ENCODE data around the gene ARHGAP12.

The ARHGAP12 gene

GRCh38 chr10:31760674-31761081 is 168.0 kb downstream of the ARHGAP12 start:
- H3K27me3 Mint-ChIP-seq (ENCODE audit: low read depth) = no peaks in the 10 kb centered on the region
- peaks cover 13% of the 10 kb centered on the region for H3K4me1 Mint-ChIP-seq (ENCODE audit: low read depth)
- peak overlapping the region; percentile 77 for H3K4me3 Mint-ChIP-seq
- peaks cover 4% of the 10 kb centered on the region for H3K36me3 Mint-ChIP-seq (ENCODE audit: low read depth)
- H3K27ac Mint-ChIP-seq = peak overlapping the region; percentile 90
- no peaks in the 10 kb centered on the region for H3K9me3 Mint-ChIP-seq
- no peak for DNase-seq (ENCODE audit: low spot score)

GRCh38 chr10:31759799-31760626 is 168.6 kb downstream of the ARHGAP12 start:
- H3K9me3 Mint-ChIP-seq = no peaks in the 10 kb centered on the region
- H3K4me1 Mint-ChIP-seq (ENCODE audit: low read depth) = peaks cover 13% of the 10 kb centered on the region
- H3K27ac Mint-ChIP-seq = peak overlapping the region; percentile 90
- H3K4me3 Mint-ChIP-seq = peak overlapping the region; percentile 82
- peaks cover 4% of the 10 kb centered on the region for H3K36me3 Mint-ChIP-seq (ENCODE audit: low read depth)
- DNase-seq (ENCODE audit: low spot score) = peak; percentile 91
- H3K27me3 Mint-ChIP-seq (ENCODE audit: low read depth) = no peaks in the 10 kb centered on the region

- Mint-ChIP-seq H3K9me3 (no peaks in the 10 kb centered on the region), H3K4me1 (ENCODE audit: low read depth) (peaks cover 13% of the 10 kb centered on the region), H3K4me3 (peak overlapping the region; percentile 90), H3K36me3 (ENCODE audit: low read depth) (peaks cover 4% of the 10 kb centered on the region), H3K27ac (peak overlapping the region; percentile 94), H3K27me3 (ENCODE audit: low read depth) (no peaks in the 10 kb centered on the region)
- DNase-seq (ENCODE audit: low spot score) = peak; percentile 74
Observed at GRCh38 chr10:31759124-31759798, 169.4 kb downstream of the ARHGAP12 start.

- Mint-ChIP-seq H3K27ac (no peak overlapping the region), H3K4me3 (peak overlapping the region; percentile 30), H3K4me1 (ENCODE audit: low read depth) (peaks cover 13% of the 10 kb centered on the region), H3K36me3 (ENCODE audit: low read depth) (peaks cover 4% of the 10 kb centered on the region), H3K9me3 (no peaks in the 10 kb centered on the region), H3K27me3 (ENCODE audit: low read depth) (no peaks in the 10 kb centered on the region)
- no peak for DNase-seq (ENCODE audit: low spot score)
Observed at GRCh38 chr10:31758495-31758894, 170.1 kb downstream of the ARHGAP12 start.

- H3K27ac Mint-ChIP-seq = no peak overlapping the region
- no peak overlapping the region for H3K4me3 Mint-ChIP-seq
- no peaks in the 10 kb centered on the region for H3K9me3 Mint-ChIP-seq
- H3K4me1 Mint-ChIP-seq (ENCODE audit: low read depth) = peaks cover 13% of the 10 kb centered on the region
- H3K36me3 Mint-ChIP-seq (ENCODE audit: low read depth) = peaks cover 4% of the 10 kb centered on the region
- H3K27me3 Mint-ChIP-seq (ENCODE audit: low read depth) = no peaks in the 10 kb centered on the region
- DNase-seq (ENCODE audit: low spot score) = no peak
Observed at GRCh38 chr10:31757831-31758230, 170.8 kb downstream of the ARHGAP12 start.

GRCh38 chr10:31757386-31757791 is 171.2 kb downstream of the ARHGAP12 start:
- no peaks in the 10 kb centered on the region for H3K27me3 Mint-ChIP-seq (ENCODE audit: low read depth)
- peaks cover 4% of the 10 kb centered on the region for H3K36me3 Mint-ChIP-seq (ENCODE audit: low read depth)
- no peak overlapping the region for H3K27ac Mint-ChIP-seq
- no peak overlapping the region for H3K4me3 Mint-ChIP-seq
- H3K4me1 Mint-ChIP-seq (ENCODE audit: low read depth) = peaks cover 13% of the 10 kb centered on the region
- H3K9me3 Mint-ChIP-seq = no peaks in the 10 kb centered on the region
- DNase-seq (ENCODE audit: low spot score) = no peak

GRCh38 chr10:31756729-31757110 is 171.9 kb downstream of the ARHGAP12 start:
- no peaks in the 10 kb centered on the region for H3K9me3 Mint-ChIP-seq
- no peak overlapping the region for H3K27ac Mint-ChIP-seq
- H3K36me3 Mint-ChIP-seq (ENCODE audit: low read depth) = peaks cover 4% of the 10 kb centered on the region
- H3K4me3 Mint-ChIP-seq = no peak overlapping the region
- H3K27me3 Mint-ChIP-seq (ENCODE audit: low read depth) = no peaks in the 10 kb centered on the region
- H3K4me1 Mint-ChIP-seq (ENCODE audit: low read depth) = peaks cover 17% of the 10 kb centered on the region
- DNase-seq (ENCODE audit: low spot score) = no peak

GRCh38 chr10:31756101-31756728 is 172.4 kb downstream of the ARHGAP12 start:
- H3K4me3 Mint-ChIP-seq = no peak overlapping the region
- H3K27ac Mint-ChIP-seq = no peak overlapping the region
- H3K36me3 Mint-ChIP-seq (ENCODE audit: low read depth) = peaks cover 4% of the 10 kb centered on the region
- DNase-seq (ENCODE audit: low spot score) = no peak
- H3K4me1 Mint-ChIP-seq (ENCODE audit: low read depth) = peaks cover 20% of the 10 kb centered on the region
- no peaks in the 10 kb centered on the region for H3K9me3 Mint-ChIP-seq
- no peaks in the 10 kb centered on the region for H3K27me3 Mint-ChIP-seq (ENCODE audit: low read depth)
